Natural killer cell (primary cell): ENCODE data around the gene FEN1. TPM values are rescaled to one million over a fixed set of nuclear protein-coding genes. Genes with fewer than 3 reads are reported as not detected.
A peak's percentile ranks its signal among the peaks of the same experiment; 100 is the strongest.

Source experiments
- ATAC-seq, 3 donors: fragments of 150-1000 bp in 2 of 3; fragments of 200-7000 bp in 1 of 3; cut with Tn5 transposase; 1 replicate in 1 of 3; 2 replicates in 2 of 3; pipeline ENCODE4 v1.10.0; 2021; ENCODE audit warnings: mild to moderate bottlenecking in 2 of 3, moderate library complexity in 2 of 3
- DNase-seq, 2 donors: peaks; one replicate each; pipeline versions ENCODE4 v3.0.0 to v3.0.0-alpha.2; 2013 to 2021; ENCODE audit warnings: mixed read lengths in 1 of 2
- H3K27ac ChIP-seq: one replicate; pipeline ENCODE4 v1.5.1; 2013; ENCODE audit warnings: mild to moderate bottlenecking, low read length
- H3K27me3 ChIP-seq: one replicate; pipeline ENCODE4 v1.6.1; 2013; ENCODE audit warnings: low read length; ENCODE audit not compliant: control insufficient read depth, insufficient read depth
- H3K36me3 ChIP-seq: one replicate; pipeline ENCODE4 v1.6.1; 2013; ENCODE audit warnings: low read length; ENCODE audit not compliant: control insufficient read depth, insufficient read depth
- H3K4me1 ChIP-seq: one replicate; pipeline ENCODE4 v1.6.1; 2013; ENCODE audit warnings: low read length; ENCODE audit not compliant: control insufficient read depth, insufficient read depth
- H3K4me3 ChIP-seq: one replicate; pipeline ENCODE4 v1.5.1; 2013; ENCODE audit warnings: low read length
- H3K9me3 ChIP-seq: one replicate; pipeline ENCODE4 v1.6.1; 2013; ENCODE audit warnings: low read length; ENCODE audit not compliant: control insufficient read depth, insufficient read depth
- H3K27ac Mint-ChIP-seq, 2 donors: one replicate each; pipeline ENCODE4 v1.8.0; 2022; ENCODE audit warnings: mild to moderate bottlenecking in 2 of 2, mixed read lengths in 2 of 2, moderate library complexity in 1 of 2
- H3K27me3 Mint-ChIP-seq, 2 donors: one replicate each; pipeline ENCODE4 v1.8.0; 2022; ENCODE audit warnings: low read depth in 2 of 2, mixed read lengths in 2 of 2
- H3K36me3 Mint-ChIP-seq: one replicate; pipeline ENCODE4 v1.8.0; 2022; ENCODE audit warnings: mixed read lengths
- H3K4me1 Mint-ChIP-seq, 2 donors: one replicate each; pipeline ENCODE4 v1.8.0; 2022; ENCODE audit warnings: mixed read lengths in 2 of 2
- H3K4me3 Mint-ChIP-seq: one replicate; pipeline ENCODE4 v1.8.0; 2022; ENCODE audit warnings: mild to moderate bottlenecking, moderate library complexity, mixed read lengths
- H3K9me3 Mint-ChIP-seq, 2 donors: one replicate each; pipeline ENCODE4 v1.8.0; 2022; ENCODE audit warnings: mixed read lengths in 2 of 2
- CTCF ChIP-seq: fragments of 200-600 bp; IDR thresholded peaks from one replicate; pipeline ENCODE4 v1.8.0; 2022; ENCODE audit warnings: antibody characterized with exemption
- WGBS: methylation state at CpG from one replicate; pipeline ENCODE4 v1.1.7; 2013; ENCODE audit warnings: missing lambda C conversion rate; ENCODE audit not compliant: insufficient coverage; 5-methylcytosine and 5-hydroxymethylcytosine counted together
- intact Hi-C: fragments of 100-400 bp; cut with micrococcal nuclease; formaldehyde crosslinking; loops from one replicate; pipeline ENCODE4 v1.14.2; 2022
- total RNA-seq, 4 donors: library from RNA; stranded (reverse); fragments of 120-200 nt in 1 of 4; gene quantifications; one replicate each; pipeline versions ENCODE4 v1.2.3 to v1.2.4, GENCODE V29; 2013 to 2022

The FEN1 gene
- total RNA-seq, 3 donors from 2014 or later (not counting 1 experiment from before 2014, with no cell fraction given): 14.2 to 17.8 (median 17.5) TPM

GRCh38 chr11:61780581-61781162 is 12.0 kb upstream of the FEN1 start:
- Histone ChIP-seq H3K27me3 (no peaks in the 10 kb centered on the region), H3K27ac (no peak overlapping the region), H3K36me3 (peaks cover 5% of the 10 kb centered on the region), H3K4me3 (no peak overlapping the region), H3K9me3 (no peaks in the 10 kb centered on the region), H3K4me1 (peaks cover 23% of the 10 kb centered on the region)
- ATAC-seq (no peak), DNase-seq (no peak)
- H3K9me3 Mint-ChIP-seq: no peaks in the 10 kb centered on the region
- H3K4me1 Mint-ChIP-seq: peaks cover 8 to 21% of the 10 kb centered on the region in 2 donors
- H3K27ac Mint-ChIP-seq: no peak overlapping the region
- no peaks in the 10 kb centered on the region for H3K27me3 Mint-ChIP-seq
- WGBS: 84% methylated on average over 9 of the region's 9 CpGs
- TF ChIP-seq CTCF: no peak
- intact Hi-C loops: no loop called here
- H3K4me3 Mint-ChIP-seq: no peak overlapping the region
- no peaks in the 10 kb centered on the region for H3K36me3 Mint-ChIP-seq

GRCh38 chr11:61781585-61781984 is 11.1 kb upstream of the FEN1 start:
- TF ChIP-seq CTCF: no peak
- Mint-ChIP-seq H3K4me3 (no peak overlapping the region), H3K9me3 (no peaks in the 10 kb centered on the region), H3K4me1 (peaks cover 0 to 12% of the 10 kb centered on the region in 2 donors), H3K27me3 (no peaks in the 10 kb centered on the region), H3K36me3 (no peaks in the 10 kb centered on the region), H3K27ac (no peak overlapping the region)
- Histone ChIP-seq H3K27me3 (no peaks in the 10 kb centered on the region), H3K27ac (no peak overlapping the region), H3K4me3 (no peak overlapping the region), H3K4me1 (peaks cover 15% of the 10 kb centered on the region), H3K9me3 (no peaks in the 10 kb centered on the region), H3K36me3 (peaks cover 8% of the 10 kb centered on the region)
- intact Hi-C loops: no loop called here
- no peak for ATAC-seq
- DNase-seq: no peak
- 87% methylated on average over 5 of the region's 5 CpGs for WGBS

- Mint-ChIP-seq H3K27me3 (no peaks in the 10 kb centered on the region), H3K4me1 (peaks cover 0 to 6% of the 10 kb centered on the region in 2 donors), H3K27ac (peak overlapping the region in 1 of 2 donors; percentile 16), H3K4me3 (no peak overlapping the region), H3K9me3 (no peaks in the 10 kb centered on the region), H3K36me3 (no peaks in the 10 kb centered on the region)
- intact Hi-C loops: no loop called here
- ATAC-seq: no peak
- Histone ChIP-seq H3K27me3 (no peaks in the 10 kb centered on the region), H3K4me1 (peaks cover 8% of the 10 kb centered on the region), H3K9me3 (no peaks in the 10 kb centered on the region), H3K4me3 (no peak overlapping the region), H3K27ac (no peak overlapping the region), H3K36me3 (peaks cover 15% of the 10 kb centered on the region)
- no peak for TF ChIP-seq CTCF
- 94% methylated on average over 3 of the region's 3 CpGs for WGBS
- DNase-seq: no peak
These were observed 10.4 kb upstream of the FEN1 start for GRCh38 chr11:61782299-61782698.

GRCh38 chr11:61782841-61783240 is 9.9 kb upstream of the FEN1 start:
- H3K27me3 ChIP-seq: no peaks in the 10 kb centered on the region
- ATAC-seq: no peak
- H3K36me3 Mint-ChIP-seq: no peaks in the 10 kb centered on the region
- peaks cover 20% of the 10 kb centered on the region for H3K36me3 ChIP-seq
- H3K9me3 ChIP-seq: no peaks in the 10 kb centered on the region
- intact Hi-C loops: no loop called here
- no peaks in the 10 kb centered on the region for H3K27me3 Mint-ChIP-seq
- no peak overlapping the region for H3K27ac Mint-ChIP-seq
- WGBS: 96% methylated on average over 11 of the region's 11 CpGs
- no peak overlapping the region for H3K4me3 ChIP-seq
- H3K4me1 Mint-ChIP-seq: peaks cover 0 to 6% of the 10 kb centered on the region in 2 donors
- no peak for DNase-seq
- no peak for TF ChIP-seq CTCF
- H3K27ac ChIP-seq: no peak overlapping the region
- H3K4me1 ChIP-seq: peaks cover 2% of the 10 kb centered on the region
- H3K4me3 Mint-ChIP-seq: no peak overlapping the region
- H3K9me3 Mint-ChIP-seq: no peaks in the 10 kb centered on the region
